ENCODE results near the gene KCNN3.

The KCNN3 gene

GRCh38 chr1:154783976-154784375 is 86.1 kb downstream of the KCNN3 start:
- TF ChIP-seq POU2F2 (IDR thresholded peaks at IDR 0.05; ENCODE audit: low read depth, low read length) (no peak), TAF1 (IDR thresholded peaks at IDR 0.05; ENCODE audit: low read depth, low read length) (no peak), PAX5 (IDR thresholded peaks at IDR 0.05; ENCODE audit: insufficient read depth, low read length, severe bottlenecking) (no peak), SPI1 (IDR thresholded peaks at IDR 0.05; ENCODE audit: low read depth, low read length) (no peak)
- no peak for DNase-seq (ENCODE audit: insufficient read length, low spot score)
- peak; percentile 16 for FAIRE-seq

GRCh38 chr1:154780541-154780940 is 89.5 kb downstream of the KCNN3 start:
- FAIRE-seq, result no peak
- no peak for DNase-seq (ENCODE audit: insufficient read length, low spot score)
- no peak for TF ChIP-seq POLR2AphosphoS5 (IDR thresholded peaks at IDR 0.05; ENCODE audit: low read depth, low read length)
- TF ChIP-seq POU2F2 (IDR thresholded peaks at IDR 0.05; ENCODE audit: low read depth, low read length), result no peak
- TF ChIP-seq SPI1 (IDR thresholded peaks at IDR 0.05; ENCODE audit: low read depth, low read length), result no peak
- no peak for TF ChIP-seq POLR2A (IDR thresholded peaks at IDR 0.05; ENCODE audit: low read depth, low read length)
- no peak for TF ChIP-seq TAF1 (IDR thresholded peaks at IDR 0.05; ENCODE audit: low read depth, low read length)
- no peak for TF ChIP-seq PAX5 (IDR thresholded peaks at IDR 0.05; ENCODE audit: insufficient read depth, low read length, severe bottlenecking)

DNA sequence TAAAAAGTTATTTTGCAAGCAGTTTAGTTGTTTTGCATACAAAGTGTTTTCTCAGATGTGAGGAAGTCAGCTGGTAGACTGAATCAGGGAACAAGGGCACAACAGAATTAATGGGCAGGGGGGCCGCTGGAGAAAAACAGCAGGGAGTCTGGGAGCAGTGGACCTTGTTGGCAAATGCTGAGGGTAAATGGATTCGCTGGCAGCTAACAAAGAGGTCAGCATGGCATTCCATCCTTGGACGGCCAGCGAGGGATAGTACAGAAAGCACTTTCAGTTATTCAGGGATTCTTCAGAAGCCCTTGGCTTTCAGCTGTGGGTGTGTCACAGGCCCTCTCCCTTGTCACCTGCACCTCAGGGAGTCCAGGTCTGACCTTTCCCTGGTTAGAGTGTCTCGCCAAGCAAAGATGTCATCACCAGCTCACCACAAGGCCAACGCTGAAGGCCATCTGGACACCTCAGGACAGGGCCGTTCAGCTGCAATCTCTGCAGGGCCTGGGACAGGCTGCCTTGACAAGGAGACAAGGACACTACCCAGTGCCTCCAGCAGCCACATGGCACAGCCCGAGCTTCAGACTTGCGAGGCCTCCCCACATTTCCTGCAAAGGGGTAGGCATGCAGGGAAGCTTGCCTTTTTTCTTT is 90.4 kb downstream of the KCNN3 start:
- DNase-seq (ENCODE audit: insufficient read length, low spot score) (no peak), FAIRE-seq (no peak)
- TF ChIP-seq PAX5 (IDR thresholded peaks at IDR 0.05; ENCODE audit: insufficient read depth, low read length, severe bottlenecking) (no peak), TAF1 (IDR thresholded peaks at IDR 0.05; ENCODE audit: low read depth, low read length) (no peak), POLR2A (IDR thresholded peaks at IDR 0.05; ENCODE audit: low read depth, low read length) (no peak), POU2F2 (IDR thresholded peaks at IDR 0.05; ENCODE audit: low read depth, low read length) (no peak), SPI1 (IDR thresholded peaks at IDR 0.05; ENCODE audit: low read depth, low read length) (no peak), POLR2AphosphoS5 (IDR thresholded peaks at IDR 0.05; ENCODE audit: low read depth, low read length) (no peak)

DNA sequence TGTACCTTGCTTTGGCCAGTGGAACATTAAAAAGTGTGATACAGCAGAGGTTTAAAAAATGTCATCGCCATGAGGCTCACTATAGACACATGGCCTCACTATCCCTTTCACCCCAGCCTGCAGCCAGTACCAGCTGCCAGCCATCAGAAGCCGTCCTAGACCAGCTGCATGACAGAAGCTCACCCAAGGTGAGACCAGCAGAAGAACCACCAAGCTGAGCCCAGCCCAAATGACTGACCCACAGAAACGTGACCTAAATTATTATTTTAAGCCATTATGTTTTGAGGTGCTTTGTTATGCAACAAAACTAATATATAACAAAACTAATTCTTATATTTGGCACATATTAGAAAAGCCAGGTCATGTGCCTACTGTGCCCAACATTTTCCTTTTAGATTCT is 91.1 kb downstream of the KCNN3 start:
- no peak for FAIRE-seq

DNA sequence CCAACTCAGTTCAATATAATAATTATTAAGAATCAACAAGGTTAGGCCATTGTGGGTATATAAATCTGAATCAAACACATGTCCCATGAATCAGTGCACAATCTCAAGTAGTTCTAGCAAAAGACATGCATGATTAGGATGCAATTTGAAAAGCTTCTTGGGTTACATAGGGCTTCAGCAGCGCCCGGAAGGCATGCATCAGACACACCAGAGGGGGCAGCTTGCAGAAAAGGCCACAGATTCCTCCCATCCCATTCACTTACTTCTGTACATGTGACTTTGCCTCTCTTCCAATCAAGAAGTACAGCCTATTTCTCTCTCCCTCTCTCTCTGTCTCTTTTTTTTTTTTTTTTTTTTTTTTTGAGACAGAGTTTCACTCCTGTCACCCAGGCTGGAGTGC is 91.8 kb downstream of the KCNN3 start:
- no peak for DNase-seq (ENCODE audit: insufficient read length, low spot score)
- no peak for FAIRE-seq
- TF ChIP-seq PAX5 (IDR thresholded peaks at IDR 0.05; ENCODE audit: insufficient read depth, low read length, severe bottlenecking) (no peak), POLR2A (IDR thresholded peaks at IDR 0.05; ENCODE audit: low read depth, low read length) (no peak), TAF1 (IDR thresholded peaks at IDR 0.05; ENCODE audit: low read depth, low read length) (no peak), POLR2AphosphoS5 (IDR thresholded peaks at IDR 0.05; ENCODE audit: low read depth, low read length) (no peak), SPI1 (IDR thresholded peaks at IDR 0.05; ENCODE audit: low read depth, low read length) (no peak), POU2F2 (IDR thresholded peaks at IDR 0.05; ENCODE audit: low read depth, low read length) (no peak)

More for the DNA sequence above, 91.1 kb downstream of the KCNN3 start:
- no peak for DNase-seq (ENCODE audit: insufficient read length, low spot score)
- TF ChIP-seq POLR2A (IDR thresholded peaks at IDR 0.05; ENCODE audit: low read depth, low read length), result no peak
- TF ChIP-seq POU2F2 (IDR thresholded peaks at IDR 0.05; ENCODE audit: low read depth, low read length), result no peak
- no peak for TF ChIP-seq PAX5 (IDR thresholded peaks at IDR 0.05; ENCODE audit: insufficient read depth, low read length, severe bottlenecking)
- no peak for TF ChIP-seq TAF1 (IDR thresholded peaks at IDR 0.05; ENCODE audit: low read depth, low read length)
- TF ChIP-seq SPI1 (IDR thresholded peaks at IDR 0.05; ENCODE audit: low read depth, low read length), result no peak
- no peak for TF ChIP-seq POLR2AphosphoS5 (IDR thresholded peaks at IDR 0.05; ENCODE audit: low read depth, low read length)

- FAIRE-seq (no peak), DNase-seq (ENCODE audit: insufficient read length, low spot score) (no peak)
- no peak for TF ChIP-seq POLR2AphosphoS5 (IDR thresholded peaks at IDR 0.05; ENCODE audit: low read depth, low read length)
Measured at GRCh38 chr1:154777781-154778180, 92.3 kb downstream of the KCNN3 start.

DNA sequence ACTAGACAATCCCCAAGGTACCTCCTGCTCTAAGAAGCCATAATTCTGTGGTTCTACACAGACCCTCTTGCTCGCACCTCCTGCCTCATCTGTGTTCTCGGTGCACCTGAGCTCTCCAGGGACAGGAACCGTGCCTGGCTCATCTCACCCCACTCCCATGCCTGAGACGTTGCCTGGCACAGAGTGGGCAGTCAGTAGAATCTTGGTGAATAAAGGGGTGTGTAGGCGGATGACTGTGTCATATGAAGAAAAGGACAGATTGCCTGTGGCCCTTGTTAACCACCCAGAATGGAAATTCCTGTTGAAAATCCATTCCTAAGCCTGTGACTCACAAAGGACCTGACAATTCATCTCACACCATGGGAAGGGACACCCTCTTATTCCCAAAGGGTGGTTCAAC is 92.9 kb downstream of the KCNN3 start:
- FAIRE-seq (no peak), DNase-seq (ENCODE audit: insufficient read length, low spot score) (no peak)
- TF ChIP-seq POLR2A (IDR thresholded peaks at IDR 0.05; ENCODE audit: low read depth, low read length), result no peak
- no peak for TF ChIP-seq POLR2AphosphoS5 (IDR thresholded peaks at IDR 0.05; ENCODE audit: low read depth, low read length)
- TF ChIP-seq PAX5 (IDR thresholded peaks at IDR 0.05; ENCODE audit: insufficient read depth, low read length, severe bottlenecking), result no peak
- TF ChIP-seq TAF1 (IDR thresholded peaks at IDR 0.05; ENCODE audit: low read depth, low read length), result no peak
- no peak for TF ChIP-seq SPI1 (IDR thresholded peaks at IDR 0.05; ENCODE audit: low read depth, low read length)
- TF ChIP-seq POU2F2 (IDR thresholded peaks at IDR 0.05; ENCODE audit: low read depth, low read length), result no peak

DNA sequence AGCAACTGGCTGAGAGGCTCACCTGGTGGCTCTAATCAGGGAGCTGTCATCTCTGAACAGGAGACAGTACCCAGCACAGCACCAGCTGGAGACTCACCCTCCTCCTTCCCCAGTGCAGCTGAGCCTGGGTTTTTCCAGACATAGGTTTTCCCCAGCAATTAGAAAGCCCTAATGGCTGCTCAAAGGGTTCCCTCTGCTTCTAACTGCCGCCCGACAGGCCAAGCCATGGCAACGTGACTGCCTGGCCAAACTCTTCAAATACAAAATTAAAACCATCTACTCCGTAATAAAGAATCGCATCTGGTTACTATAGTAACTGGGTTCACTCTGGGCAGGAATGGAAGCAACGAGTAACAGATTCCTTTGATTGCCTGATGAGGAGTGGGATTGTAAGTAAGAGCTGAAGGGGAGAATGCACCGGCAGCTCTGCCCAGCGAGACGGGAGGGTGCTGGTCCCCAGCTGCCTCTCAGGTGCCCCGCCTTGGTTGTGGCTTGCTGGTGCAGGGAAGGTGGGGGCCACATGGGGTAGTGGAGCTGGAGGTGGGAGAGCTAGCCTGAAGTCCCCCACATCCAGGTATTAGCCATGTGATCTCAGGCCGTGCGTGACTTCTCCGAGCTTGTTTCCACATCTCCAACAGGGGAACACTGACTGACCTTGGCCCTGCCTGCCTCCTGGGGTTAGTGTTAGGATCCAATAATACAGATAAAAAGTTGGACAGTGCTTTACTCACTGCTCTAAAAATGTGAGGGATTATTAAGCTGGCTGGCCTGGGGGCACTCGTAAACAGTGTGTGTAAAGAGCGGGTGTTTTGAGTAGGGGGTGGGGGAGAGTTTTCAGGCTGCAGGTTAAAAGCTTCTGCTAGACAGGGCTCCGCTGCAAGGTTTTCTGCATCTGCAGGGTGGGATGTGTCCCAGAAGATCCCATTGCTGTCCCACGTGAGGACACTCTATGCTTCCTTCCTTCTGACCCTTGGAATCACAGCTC is 94.2 kb downstream of the KCNN3 start:
- FAIRE-seq (no peak), DNase-seq (ENCODE audit: insufficient read length, low spot score) (no peak)
- TF ChIP-seq PAX5 (IDR thresholded peaks at IDR 0.05; ENCODE audit: insufficient read depth, low read length, severe bottlenecking) (no peak), TAF1 (IDR thresholded peaks at IDR 0.05; ENCODE audit: low read depth, low read length) (no peak), SPI1 (IDR thresholded peaks at IDR 0.05; ENCODE audit: low read depth, low read length) (no peak), POU2F2 (IDR thresholded peaks at IDR 0.05; ENCODE audit: low read depth, low read length) (no peak), POLR2A (IDR thresholded peaks at IDR 0.05; ENCODE audit: low read depth, low read length) (no peak), POLR2AphosphoS5 (IDR thresholded peaks at IDR 0.05; ENCODE audit: low read depth, low read length) (no peak)

DNA sequence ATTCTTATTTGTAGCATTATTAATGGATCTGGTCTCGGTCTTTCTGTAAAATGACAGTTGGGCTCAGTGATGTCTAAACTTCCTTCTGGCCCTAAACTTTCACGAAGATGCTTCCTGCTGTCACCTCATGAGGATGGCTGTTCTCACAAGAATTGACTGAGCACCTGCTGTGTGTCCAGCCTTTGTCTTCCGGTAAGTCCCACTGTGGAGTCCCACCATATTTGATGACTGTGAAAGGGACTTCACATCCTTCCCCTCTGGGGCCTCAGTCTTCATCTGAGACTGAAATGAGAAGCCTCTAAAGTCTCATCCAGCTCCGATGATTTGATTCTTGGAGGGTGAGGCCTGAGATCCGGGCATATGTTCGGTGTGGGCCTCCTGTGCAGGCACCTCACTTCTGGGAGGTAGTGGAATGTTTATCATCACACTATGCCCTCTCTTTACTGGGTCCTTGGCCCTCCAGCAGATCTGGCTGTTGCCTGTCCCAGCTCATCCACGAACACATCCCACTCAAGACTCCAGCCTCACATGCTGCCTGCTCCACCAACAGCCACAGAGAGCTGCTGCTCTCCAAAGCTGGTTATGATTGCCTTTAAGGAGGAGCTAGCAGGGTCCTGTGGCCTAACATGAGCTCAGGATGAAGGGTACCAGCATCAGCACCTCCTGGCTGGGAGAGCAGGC is 95.8 kb downstream of the KCNN3 start:
- DNase-seq (ENCODE audit: insufficient read length, low spot score) (no peak), FAIRE-seq (peak; percentile 13)
- TF ChIP-seq SPI1 (IDR thresholded peaks at IDR 0.05; ENCODE audit: low read depth, low read length), result no peak
- no peak for TF ChIP-seq POU2F2 (IDR thresholded peaks at IDR 0.05; ENCODE audit: low read depth, low read length)
- TF ChIP-seq TAF1 (IDR thresholded peaks at IDR 0.05; ENCODE audit: low read depth, low read length), result no peak
- TF ChIP-seq POLR2AphosphoS5 (IDR thresholded peaks at IDR 0.05; ENCODE audit: low read depth, low read length), result no peak
- TF ChIP-seq POLR2A (IDR thresholded peaks at IDR 0.05; ENCODE audit: low read depth, low read length), result no peak
- TF ChIP-seq PAX5 (IDR thresholded peaks at IDR 0.05; ENCODE audit: insufficient read depth, low read length, severe bottlenecking), result no peak

Data from GM12891 (cell line).